GM18951 (cell line): ENCODE data around the gene AFF3.

Source experiments
- POLR2A ChIP-seq: IDR thresholded peaks from 4 replicates; pipeline ENCODE4 v1.6.1; 2011; ENCODE audit warnings: mild to moderate bottlenecking; ENCODE audit not compliant: insufficient read length, insufficient read depth; ENCODE audit errors: extremely low read depth
- in situ Hi-C: fragments of 300-500 bp; cut with MboI; formaldehyde crosslinking; loops from one replicate; pipeline ENCODE4 v1.12.0; 2022; ENCODE audit warnings: low sequenced_read_pairs, mixed read lengths, inconsistent platforms; ENCODE audit not compliant: unreplicated experiment

Gene AFF3

GRCh38 chr2:100042562-100042961 is 99.8 kb downstream of the AFF3 start:
- TF ChIP-seq POLR2A, result no peak
- in situ Hi-C loops, result no loop called here

- no peak for TF ChIP-seq POLR2A
These were observed 100.4 kb downstream of the AFF3 start for GRCh38 chr2:100041946-100042345.

GRCh38 chr2:100041385-100041784 is 101.0 kb downstream of the AFF3 start:
- in situ Hi-C loops, result no loop called here

More at GRCh38 chr2:100041946-100042345, 100.4 kb downstream of the AFF3 start:
- in situ Hi-C loops, result no loop called here

GRCh38 chr2:100040906-100041305 is 101.5 kb downstream of the AFF3 start:
- in situ Hi-C loops, result no loop called here

More at GRCh38 chr2:100041385-100041784, 101.0 kb downstream of the AFF3 start:
- TF ChIP-seq POLR2A, result no peak

GRCh38 chr2:100039291-100039980 is 103.0 kb downstream of the AFF3 start:
- in situ Hi-C loops, result no loop called here

More at GRCh38 chr2:100040906-100041305, 101.5 kb downstream of the AFF3 start:
- no peak for TF ChIP-seq POLR2A

GRCh38 chr2:100038011-100038410 is 104.4 kb downstream of the AFF3 start:
- no peak for TF ChIP-seq POLR2A
- in situ Hi-C loops, result no loop called here

More at GRCh38 chr2:100039291-100039980, 103.0 kb downstream of the AFF3 start:
- no peak for TF ChIP-seq POLR2A

GRCh38 chr2:100036793-100037192 is 105.6 kb downstream of the AFF3 start:
- TF ChIP-seq POLR2A, result no peak
- in situ Hi-C loops, result no loop called here

GRCh38 chr2:100036026-100036425 is 106.4 kb downstream of the AFF3 start:
- no peak for TF ChIP-seq POLR2A
- in situ Hi-C loops, result no loop called here

- no peak for TF ChIP-seq POLR2A
- in situ Hi-C loops, result no loop called here
These were observed 108.0 kb downstream of the AFF3 start for GRCh38 chr2:100034431-100034830.

- TF ChIP-seq POLR2A, result no peak
- in situ Hi-C loops, result no loop called here
These were observed 108.4 kb downstream of the AFF3 start for GRCh38 chr2:100033976-100034375.

- TF ChIP-seq POLR2A, result no peak
- in situ Hi-C loops, result no loop called here
These were observed 110.8 kb downstream of the AFF3 start for GRCh38 chr2:100031604-100032003.

- in situ Hi-C loops, result no loop called here
- no peak for TF ChIP-seq POLR2A
These were observed 112.9 kb downstream of the AFF3 start for GRCh38 chr2:100029460-100029859.

- in situ Hi-C loops, result no loop called here
- no peak for TF ChIP-seq POLR2A
These were observed 120.5 kb downstream of the AFF3 start for GRCh38 chr2:100021791-100022340.

GRCh38 chr2:100019499-100019898 is 122.9 kb downstream of the AFF3 start:
- in situ Hi-C loops, result no loop called here
- TF ChIP-seq POLR2A, result no peak
